ENCODE measurements around the gene KRTAP12-2.
"Not testable (repeated sequence)": the region's sequence is repeated elsewhere in the genome, so short reads cannot be mapped to it uniquely, and the experiment has no call there.

Gene KRTAP12-2

DNA sequence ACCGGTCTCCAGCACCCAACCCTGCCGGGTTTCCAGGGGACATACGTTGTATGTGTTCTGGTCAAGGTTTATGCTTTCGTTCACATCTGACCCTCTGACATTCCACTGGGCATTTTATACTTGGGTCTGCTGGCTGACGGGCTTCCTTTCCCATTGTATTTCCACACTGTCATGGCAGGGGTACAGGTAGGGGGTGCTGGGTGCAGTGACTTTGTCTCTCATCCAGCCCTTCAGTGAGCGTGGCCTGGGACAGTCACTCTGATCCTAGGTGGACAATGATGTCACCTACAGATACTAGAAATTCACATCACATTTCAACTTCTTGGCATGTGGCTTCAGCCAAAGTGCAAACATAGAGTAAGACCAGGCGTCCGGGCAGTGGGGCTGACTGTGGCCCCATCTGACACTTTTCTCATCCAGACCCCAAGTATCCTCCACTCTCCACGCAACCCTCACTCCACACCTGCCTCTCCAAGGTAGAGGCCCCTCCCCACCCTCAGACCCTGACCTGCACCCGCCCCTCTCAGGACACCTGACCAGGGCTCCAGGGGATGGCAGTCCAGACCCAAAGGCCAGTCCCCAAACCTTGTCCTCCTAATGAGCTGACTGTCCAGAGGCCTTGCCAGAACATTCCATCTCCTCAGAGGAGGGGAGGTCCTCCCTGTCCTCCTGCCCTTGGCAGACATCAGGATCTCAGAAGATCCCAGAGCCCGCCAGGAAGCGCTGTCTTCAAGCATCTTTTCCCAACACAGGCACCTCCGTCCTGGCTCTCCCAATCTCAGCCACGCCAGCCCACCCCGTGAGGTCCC, 30.3 kb downstream of the KRTAP12-2 start:
- CTCF ChIA-PET, result interaction anchor here (0.6 kb wide), 1 partner anchor 88 kb away, joined by 5 read pairs; no protein-coding TSS in a partner anchor
- no peak for DNase-seq (ENCODE audit: low spot score)
- TF ChIP-seq, protein P1, sequence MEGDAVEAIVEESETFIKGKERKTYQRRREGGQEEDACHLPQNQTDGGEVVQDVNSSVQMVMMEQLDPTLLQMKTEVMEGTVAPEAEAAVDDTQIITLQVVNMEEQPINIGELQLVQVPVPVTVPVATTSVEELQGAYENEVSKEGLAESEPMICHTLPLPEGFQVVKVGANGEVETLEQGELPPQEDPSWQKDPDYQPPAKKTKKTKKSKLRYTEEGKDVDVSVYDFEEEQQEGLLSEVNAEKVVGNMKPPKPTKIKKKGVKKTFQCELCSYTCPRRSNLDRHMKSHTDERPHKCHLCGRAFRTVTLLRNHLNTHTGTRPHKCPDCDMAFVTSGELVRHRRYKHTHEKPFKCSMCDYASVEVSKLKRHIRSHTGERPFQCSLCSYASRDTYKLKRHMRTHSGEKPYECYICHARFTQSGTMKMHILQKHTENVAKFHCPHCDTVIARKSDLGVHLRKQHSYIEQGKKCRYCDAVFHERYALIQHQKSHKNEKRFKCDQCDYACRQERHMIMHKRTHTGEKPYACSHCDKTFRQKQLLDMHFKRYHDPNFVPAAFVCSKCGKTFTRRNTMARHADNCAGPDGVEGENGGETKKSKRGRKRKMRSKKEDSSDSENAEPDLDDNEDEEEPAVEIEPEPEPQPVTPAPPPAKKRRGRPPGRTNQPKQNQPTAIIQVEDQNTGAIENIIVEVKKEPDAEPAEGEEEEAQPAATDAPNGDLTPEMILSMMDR (conservative IDR thresholded peaks at IDR 0.05; ENCODE audit: low read depth), result no peak
- H3K27ac ChIP-seq, result no peak overlapping the region
- POLR2A ChIA-PET (ENCODE audit: low non-redundant PET), result no interaction called here

DNA sequence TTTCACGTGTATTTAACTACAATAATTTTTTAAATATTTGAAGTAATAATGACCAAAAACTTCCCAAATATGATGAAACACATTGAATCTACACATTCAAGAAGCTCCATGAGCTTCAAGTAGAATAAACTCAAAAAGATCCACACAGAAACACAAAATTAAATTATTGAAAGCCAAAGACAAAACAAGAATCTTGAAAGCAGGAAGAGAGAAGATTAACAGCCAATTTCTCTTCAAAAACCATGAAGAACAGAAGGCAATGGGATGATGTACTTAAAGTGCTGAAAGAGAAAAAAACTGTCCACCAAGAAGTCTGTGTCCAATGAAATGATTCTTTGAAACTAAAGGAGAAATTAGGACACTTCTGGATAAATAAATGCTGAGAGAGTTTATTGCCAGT, 34.7 kb downstream of the KRTAP12-2 start:
- ChIA-PET POLR2A (ENCODE audit: low non-redundant PET) (no interaction called here), CTCF (no interaction called here)
- no peak for DNase-seq (ENCODE audit: low spot score)
- TF ChIP-seq, protein P1 (conservative IDR thresholded peaks at IDR 0.05; ENCODE audit: low read depth), result no peak
- no peak overlapping the region for H3K27ac ChIP-seq

GRCh38 chr21:44630440-44630839, 36.3 kb downstream of the KRTAP12-2 start:
- CTCF ChIA-PET, result interaction anchor here (0.7 kb wide), 2 partner anchors 110 to 219 kb away, joined by 3 to 5 read pairs; no protein-coding TSS in a partner anchor
- DNase-seq (ENCODE audit: low spot score), result no peak
- POLR2A ChIA-PET (ENCODE audit: low non-redundant PET), result no interaction called here
- TF ChIP-seq, protein P1 (conservative IDR thresholded peaks at IDR 0.05; ENCODE audit: low read depth), result no peak
- H3K27ac ChIP-seq, result no peak overlapping the region

DNA sequence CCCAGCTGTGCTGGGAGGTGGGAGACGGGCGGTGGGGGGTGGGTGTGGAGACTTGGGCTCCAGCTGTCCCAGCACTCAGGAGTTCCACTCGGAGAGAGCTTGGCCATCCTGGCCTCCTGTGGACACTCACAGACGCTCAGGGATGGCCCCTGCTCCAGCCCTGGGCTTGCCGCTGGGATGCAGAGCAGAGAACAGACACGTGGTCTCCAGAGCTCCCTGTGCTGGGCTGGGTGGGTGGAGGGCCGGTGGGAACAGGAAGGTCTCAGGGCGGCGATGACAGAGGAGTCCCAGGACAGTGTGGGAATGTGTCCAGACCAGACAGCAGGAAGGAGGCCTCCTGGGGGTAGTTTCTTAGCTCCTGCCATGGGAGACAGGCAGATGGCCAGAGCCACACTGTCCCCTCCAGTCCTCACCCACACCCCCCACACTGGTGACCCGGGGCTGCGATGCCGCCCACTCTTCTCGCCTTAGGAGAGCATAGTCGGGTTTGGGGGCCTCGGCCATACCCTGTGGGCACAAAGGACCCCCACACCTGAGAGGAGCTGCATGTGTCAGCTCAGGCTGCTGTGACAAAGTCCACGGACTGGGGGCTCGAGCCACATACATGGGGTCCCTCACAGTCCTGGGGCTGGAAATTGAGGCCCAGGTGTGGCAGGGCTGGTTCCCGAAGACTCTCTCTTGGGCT, 37.9 kb downstream of the KRTAP12-2 start:
- POLR2A ChIA-PET (ENCODE audit: low non-redundant PET), result no interaction called here
- TF ChIP-seq, protein P1 (conservative IDR thresholded peaks at IDR 0.05; ENCODE audit: low read depth), result no peak
- DNase-seq (ENCODE audit: low spot score), result no peak
- no peak overlapping the region for H3K27ac ChIP-seq
- CTCF ChIA-PET, result interaction anchor here (0.6 kb wide), 2 partner anchors 54 to 1013 kb away, joined by 3 read pairs; no protein-coding TSS in a partner anchor

DNA sequence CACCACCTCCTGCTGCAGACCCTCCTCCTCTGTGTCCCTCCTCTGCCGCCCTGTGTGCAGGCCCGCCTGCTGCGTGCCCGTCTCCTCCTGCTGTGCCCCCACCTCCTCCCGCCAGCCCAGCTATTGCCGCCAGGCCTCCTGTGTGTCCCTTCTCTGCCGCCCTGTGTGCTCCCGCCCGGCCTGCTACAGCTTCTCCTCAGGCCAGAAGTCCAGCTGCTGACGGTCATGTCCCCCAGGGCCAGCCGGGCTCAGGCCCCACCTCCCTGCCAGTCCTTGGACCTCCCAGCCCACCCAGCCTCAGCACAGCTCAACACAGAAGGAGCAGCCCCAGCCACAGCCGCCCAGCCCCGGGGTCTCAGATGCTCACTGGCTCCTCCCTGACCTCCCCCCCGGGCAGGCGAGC, 38.9 kb downstream of the KRTAP12-2 start:
- not testable (repeated sequence) for DNase-seq (ENCODE audit: low spot score)

DNA sequence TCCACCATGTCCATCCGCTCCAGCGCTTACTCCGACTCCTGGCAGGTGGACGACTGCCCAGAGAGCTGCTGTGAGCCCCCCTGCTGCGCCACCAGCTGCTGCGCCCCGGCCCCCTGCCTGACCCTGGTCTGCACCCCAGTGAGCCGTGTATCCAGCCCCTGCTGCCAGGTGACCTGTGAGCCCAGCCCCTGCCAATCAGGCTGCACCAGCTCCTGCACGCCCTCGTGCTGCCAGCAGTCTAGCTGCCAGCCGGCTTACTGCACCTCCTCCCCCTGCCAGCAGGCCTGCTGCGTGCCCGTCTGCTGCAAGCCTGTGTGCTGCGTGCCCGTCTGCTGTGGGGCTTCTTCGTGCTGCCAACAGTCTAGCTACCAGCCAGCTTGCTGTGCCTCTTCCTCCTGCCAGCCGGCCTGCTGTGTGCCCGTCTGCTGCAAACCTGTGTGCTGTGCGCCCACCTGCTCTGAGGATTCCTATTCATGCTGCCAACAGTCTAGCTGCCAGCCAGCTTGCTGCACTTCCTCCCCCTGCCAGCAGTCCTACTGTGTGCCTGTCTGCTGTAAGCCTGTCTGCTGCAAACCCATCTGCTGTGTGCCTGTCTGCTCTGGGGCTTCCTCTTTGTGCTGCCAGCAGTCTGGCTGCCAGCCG, 39.4 kb downstream of the KRTAP12-2 start:
- DNase-seq (ENCODE audit: low spot score); POLR2A ChIA-PET (ENCODE audit: low non-redundant PET); H3K27ac ChIP-seq: not testable (repeated sequence)
- CTCF ChIA-PET, result interaction anchor here (0.7 kb wide), 1 partner anchor 32 kb away, joined by 4 read pairs; no protein-coding TSS in a partner anchor

More for the DNA sequence above, 38.9 kb downstream of the KRTAP12-2 start:
- CTCF ChIA-PET; POLR2A ChIA-PET (ENCODE audit: low non-redundant PET); H3K27ac ChIP-seq: not testable (repeated sequence)

GRCh38 chr21:44626673-44627143, 40.0 kb downstream of the KRTAP12-2 start, which contains the start of gene KRTAP10-9:
TSS of gene KRTAP10-9 (plus strand) at chr21:44627093. CDS start at chr21:44627172, 79 bp downstream.
- ChIA-PET CTCF (interaction anchor here (0.7 kb wide), 1 partner anchor 32 kb away, joined by 4 read pairs; no protein-coding TSS in a partner anchor), POLR2A (ENCODE audit: low non-redundant PET) (no interaction called here)
- TF ChIP-seq, protein P1 (conservative IDR thresholded peaks at IDR 0.05; ENCODE audit: low read depth), result no peak
- DNase-seq (ENCODE audit: low spot score), result no peak
- no peak within 1 kb of the TSS for H3K27ac ChIP-seq
